Keratinocyte (primary cell): ENCODE measurements around the gene MRPL27.

Experiments used
- EZH2 ChIP-seq: IDR thresholded peaks from one replicate; pipeline ENCODE4 v1.6.1; 2012; ENCODE audit warnings: inconsistent platforms, mild to moderate bottlenecking, low read length, moderate library complexity
- TF ChIP-seq, protein P1 (sequence below), 3 experiments: IDR thresholded peaks in 1 of 3; conservative IDR thresholded peaks in 1 of 3; optimal IDR thresholded peaks in 1 of 3; 2 replicates in 2 of 3; 3 replicates in 1 of 3; pipeline versions ENCODE3 to v1.5.1; 2011; ENCODE audit warnings: low read length in 3 of 3, mild to moderate bottlenecking in 3 of 3, moderate library complexity in 2 of 3, control low read depth in 1 of 3, inconsistent platforms in 1 of 3; ENCODE audit not compliant: insufficient read depth in 2 of 3; ENCODE audit errors: extremely low read depth in 1 of 3

DNA sequence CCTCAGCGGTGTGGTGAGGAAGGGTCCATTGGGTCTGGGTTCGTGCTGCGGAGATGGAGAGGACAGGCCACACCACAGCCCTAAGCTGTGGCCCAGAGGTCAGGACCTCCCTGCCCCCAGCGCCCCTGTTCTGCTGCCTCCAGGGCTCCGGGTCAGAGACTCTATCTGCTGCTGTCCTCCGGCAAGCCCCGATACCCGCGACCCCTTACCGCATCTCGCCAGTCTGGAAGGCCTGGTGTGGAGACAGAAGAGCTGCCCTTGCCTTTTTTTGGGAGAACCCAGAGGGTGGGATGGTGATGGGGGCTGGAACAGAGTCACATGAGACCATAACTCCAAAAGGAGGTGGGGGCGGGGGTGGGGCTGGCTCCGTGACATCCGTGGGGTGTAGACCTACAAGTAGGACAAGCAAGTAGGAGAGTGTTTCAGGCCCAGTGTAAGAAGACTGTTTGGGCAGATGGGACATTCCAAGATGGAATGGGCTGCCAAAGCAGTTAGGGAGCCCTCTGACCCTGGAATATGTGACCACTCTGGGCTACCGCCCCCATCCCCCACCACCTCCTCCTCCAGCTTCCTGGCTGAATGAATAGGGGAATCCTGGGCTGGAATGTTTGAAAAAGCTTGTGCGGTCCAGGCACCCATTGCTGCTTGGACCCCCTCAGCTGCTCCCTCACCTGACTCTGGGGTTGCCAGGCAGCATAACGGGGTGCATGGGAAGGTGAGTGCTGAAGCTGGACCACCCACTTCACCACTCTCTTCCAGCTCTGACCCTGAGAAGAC, 25.7 kb downstream of the MRPL27 start:
- TF ChIP-seq EZH2 = no peak
- TF ChIP-seq, protein P1, sequence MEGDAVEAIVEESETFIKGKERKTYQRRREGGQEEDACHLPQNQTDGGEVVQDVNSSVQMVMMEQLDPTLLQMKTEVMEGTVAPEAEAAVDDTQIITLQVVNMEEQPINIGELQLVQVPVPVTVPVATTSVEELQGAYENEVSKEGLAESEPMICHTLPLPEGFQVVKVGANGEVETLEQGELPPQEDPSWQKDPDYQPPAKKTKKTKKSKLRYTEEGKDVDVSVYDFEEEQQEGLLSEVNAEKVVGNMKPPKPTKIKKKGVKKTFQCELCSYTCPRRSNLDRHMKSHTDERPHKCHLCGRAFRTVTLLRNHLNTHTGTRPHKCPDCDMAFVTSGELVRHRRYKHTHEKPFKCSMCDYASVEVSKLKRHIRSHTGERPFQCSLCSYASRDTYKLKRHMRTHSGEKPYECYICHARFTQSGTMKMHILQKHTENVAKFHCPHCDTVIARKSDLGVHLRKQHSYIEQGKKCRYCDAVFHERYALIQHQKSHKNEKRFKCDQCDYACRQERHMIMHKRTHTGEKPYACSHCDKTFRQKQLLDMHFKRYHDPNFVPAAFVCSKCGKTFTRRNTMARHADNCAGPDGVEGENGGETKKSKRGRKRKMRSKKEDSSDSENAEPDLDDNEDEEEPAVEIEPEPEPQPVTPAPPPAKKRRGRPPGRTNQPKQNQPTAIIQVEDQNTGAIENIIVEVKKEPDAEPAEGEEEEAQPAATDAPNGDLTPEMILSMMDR (optimal IDR thresholded peaks at IDR 0.05 in 1 of 3, IDR thresholded peaks at IDR 0.05 in 1 of 3, conservative IDR thresholded peaks at IDR 0.05 in 1 of 3; ENCODE audit: extremely low read depth in 1 of 3, insufficient read depth in 2 of 3, low read length in 3 of 3) = no peak
